GM12891 (cell line): ENCODE results near the gene FAM174C.
"Not testable (repeated sequence)": the region's sequence is repeated elsewhere in the genome, so short reads cannot be mapped to it uniquely, and the experiment has no call there.

ENCODE experiments used
- DNase-seq: peaks from one replicate; pipeline ENCODE4 v3.0.0; 2011; ENCODE audit warnings: low spot score; ENCODE audit not compliant: insufficient read length
- FAIRE-seq: peaks from 2 replicates; lab custom pipeline; 2011; peaks lifted over from hg19 to GRCh38; lab: Jason Lieb, UNC
- PAX5 ChIP-seq: IDR thresholded peaks from 2 replicates; pipeline ENCODE4 v1.6.1; 2011; ENCODE audit warnings: low read length, moderate library complexity, mild to moderate bottlenecking; ENCODE audit not compliant: insufficient read depth, severe bottlenecking
- POLR2A ChIP-seq: IDR thresholded peaks from 2 replicates; pipeline ENCODE4 v1.6.1; 2011; ENCODE audit warnings: low read depth, low read length, control low read depth
- POLR2AphosphoS5 ChIP-seq: IDR thresholded peaks from 2 replicates; pipeline ENCODE4 v1.6.1; 2011; ENCODE audit warnings: low read depth, low read length, control low read depth
- POU2F2 ChIP-seq: IDR thresholded peaks from 2 replicates; pipeline ENCODE4 v1.6.1; 2011; ENCODE audit warnings: low read depth, mild to moderate bottlenecking, control low read depth, low read length, moderate library complexity
- SPI1 ChIP-seq: IDR thresholded peaks from 2 replicates; pipeline ENCODE4 v1.6.1; 2011; ENCODE audit warnings: low read depth, low read length, control low read depth
- TAF1 ChIP-seq: IDR thresholded peaks from 2 replicates; pipeline ENCODE4 v1.6.1; 2011; ENCODE audit warnings: low read depth, low read length, control low read depth

FAM174C gene

GRCh38 chr19:1311543-1312091 lies 36.3 kb downstream of the FAM174C start:
- DNase-seq, result no peak
- no peak for TF ChIP-seq POLR2A
- TF ChIP-seq POU2F2, result no peak
- TF ChIP-seq SPI1, result no peak
- TF ChIP-seq PAX5, result no peak
- TF ChIP-seq TAF1, result no peak
- TF ChIP-seq POLR2AphosphoS5, result no peak
- no peak for FAIRE-seq

- no peak for FAIRE-seq
- DNase-seq, result no peak
Observed at GRCh38 chr19:1312767-1313694, 37.7 kb downstream of the FAM174C start.

GRCh38 chr19:1313695-1314613 lies 38.6 kb downstream of the FAM174C start:
- TF ChIP-seq POLR2A, result no peak
- no peak for TF ChIP-seq TAF1
- no peak for TF ChIP-seq POLR2AphosphoS5
- TF ChIP-seq PAX5, result no peak
- TF ChIP-seq SPI1, result no peak
- TF ChIP-seq POU2F2, result no peak
- FAIRE-seq (no peak), DNase-seq (no peak)

More at GRCh38 chr19:1312767-1313694, 37.7 kb downstream of the FAM174C start:
- TF ChIP-seq PAX5 (no peak), POU2F2 (no peak), TAF1 (no peak)

GRCh38 chr19:1315470-1316166 lies 40.3 kb downstream of the FAM174C start:
- peak; percentile 16 for FAIRE-seq

GRCh38 chr19:1316466-1316865 lies 41.1 kb downstream of the FAM174C start:
- DNase-seq (no peak), FAIRE-seq (no peak)
- TF ChIP-seq PAX5 (no peak), SPI1 (no peak), TAF1 (no peak), POU2F2 (no peak), POLR2AphosphoS5 (no peak), POLR2A (no peak)

More at GRCh38 chr19:1315470-1316166, 40.3 kb downstream of the FAM174C start:
- TF ChIP-seq POU2F2 (no peak), POLR2AphosphoS5 (no peak), POLR2A (no peak), TAF1 (no peak), SPI1 (no peak), PAX5 (no peak)
- DNase-seq, result peak; percentile 83

- no peak for TF ChIP-seq TAF1
- TF ChIP-seq SPI1, result no peak
- no peak for TF ChIP-seq PAX5
- TF ChIP-seq POLR2AphosphoS5, result no peak
- TF ChIP-seq POU2F2, result no peak
- no peak for TF ChIP-seq POLR2A
- DNase-seq, result no peak
- FAIRE-seq, result peak; percentile 16
Observed at GRCh38 chr19:1317274-1318003, 42.1 kb downstream of the FAM174C start.

GRCh38 chr19:1318678-1319471 lies 43.5 kb downstream of the FAM174C start:
- FAIRE-seq (no peak), DNase-seq (no peak)
- TF ChIP-seq POLR2AphosphoS5 (no peak), PAX5 (no peak), TAF1 (no peak), SPI1 (no peak), POU2F2 (no peak), POLR2A (no peak)

GRCh38 chr19:1320282-1320650 lies 44.9 kb downstream of the FAM174C start:
- not testable (repeated sequence) for DNase-seq, FAIRE-seq

- DNase-seq (no peak), FAIRE-seq (no peak)
Observed at GRCh38 chr19:1321539-1321938, 46.2 kb downstream of the FAM174C start.

More at GRCh38 chr19:1321539-1321938, 46.2 kb downstream of the FAM174C start:
- TF ChIP-seq SPI1, result no peak
- TF ChIP-seq POLR2A, result no peak
- no peak for TF ChIP-seq POU2F2
- no peak for TF ChIP-seq TAF1
- no peak for TF ChIP-seq POLR2AphosphoS5
- TF ChIP-seq PAX5, result no peak
